ENCODE data around the gene CIZ1. TPM values are rescaled to one million over a fixed set of nuclear protein-coding genes. Genes with fewer than 3 reads are reported as not detected.

The CIZ1 gene
- total RNA-seq, 1 experiment from 2014 or later = 111 TPM

DNA sequence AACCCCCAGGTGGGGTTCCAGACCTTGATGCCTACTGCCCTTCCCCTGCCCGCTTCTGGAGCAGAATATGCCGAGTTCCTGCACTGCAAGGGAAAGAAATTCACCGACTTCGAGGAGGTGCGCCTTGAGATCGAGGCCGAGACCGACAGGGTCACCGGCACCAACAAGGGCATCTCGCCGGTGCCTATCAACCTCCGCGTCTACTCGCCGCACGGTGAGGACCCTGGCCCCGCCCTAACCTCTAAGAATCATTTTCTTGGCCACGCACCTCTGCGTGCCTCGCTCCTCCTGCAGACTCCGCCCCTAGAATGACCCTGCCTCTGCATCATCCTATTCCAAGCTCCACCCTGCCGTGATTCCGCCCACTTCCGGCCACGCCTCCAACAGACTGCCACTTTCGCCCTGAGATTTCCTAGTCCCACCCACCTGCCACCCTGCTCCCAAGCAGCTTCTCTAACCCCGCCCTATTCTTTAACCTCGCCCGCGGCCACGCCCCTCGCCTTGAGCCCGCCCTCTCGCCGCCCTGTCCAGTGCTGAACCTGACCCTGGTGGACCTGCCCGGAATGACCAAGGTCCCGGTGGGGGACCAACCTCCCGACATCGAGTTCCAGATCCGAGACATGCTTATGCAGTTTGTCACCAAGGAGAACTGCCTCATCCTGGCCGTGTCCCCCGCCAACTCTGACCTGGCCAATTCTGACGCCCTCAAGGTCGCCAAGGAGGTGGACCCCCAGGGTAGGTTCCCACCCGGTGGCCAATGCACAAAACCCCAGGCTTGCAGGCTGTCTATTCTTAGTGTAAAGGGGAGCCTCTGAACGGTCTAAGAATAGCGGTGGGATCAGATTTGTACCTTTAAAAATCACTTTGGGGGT lies 27.4 kb upstream of the CIZ1 start:
- no peaks in the 10 kb centered on the region for H3K9me3 ChIP-seq (ENCODE audit: control insufficient read depth, insufficient read depth, low read depth, low read length)
- H3K4me1 ChIP-seq (ENCODE audit: control insufficient read depth, insufficient read depth, low read length) = no peaks in the 10 kb centered on the region; the same call in 1 of the 2 replicates
- DNase-seq (ENCODE audit: low read depth, low spot score) = peak; percentile 59
- no TSS peak for BruUV-seq (replicated peaks)
- no peak overlapping the region for H3K27ac ChIP-seq (ENCODE audit: low read length)
- ChIA-PET CTCF (no interaction called here), POLR2A (no interaction called here)
- peak; percentile 90 for ATAC-seq
- no peaks in the 10 kb centered on the region for H3K27me3 ChIP-seq (ENCODE audit: control insufficient read depth, insufficient read depth, low read length)
- TF ChIP-seq, protein P1, sequence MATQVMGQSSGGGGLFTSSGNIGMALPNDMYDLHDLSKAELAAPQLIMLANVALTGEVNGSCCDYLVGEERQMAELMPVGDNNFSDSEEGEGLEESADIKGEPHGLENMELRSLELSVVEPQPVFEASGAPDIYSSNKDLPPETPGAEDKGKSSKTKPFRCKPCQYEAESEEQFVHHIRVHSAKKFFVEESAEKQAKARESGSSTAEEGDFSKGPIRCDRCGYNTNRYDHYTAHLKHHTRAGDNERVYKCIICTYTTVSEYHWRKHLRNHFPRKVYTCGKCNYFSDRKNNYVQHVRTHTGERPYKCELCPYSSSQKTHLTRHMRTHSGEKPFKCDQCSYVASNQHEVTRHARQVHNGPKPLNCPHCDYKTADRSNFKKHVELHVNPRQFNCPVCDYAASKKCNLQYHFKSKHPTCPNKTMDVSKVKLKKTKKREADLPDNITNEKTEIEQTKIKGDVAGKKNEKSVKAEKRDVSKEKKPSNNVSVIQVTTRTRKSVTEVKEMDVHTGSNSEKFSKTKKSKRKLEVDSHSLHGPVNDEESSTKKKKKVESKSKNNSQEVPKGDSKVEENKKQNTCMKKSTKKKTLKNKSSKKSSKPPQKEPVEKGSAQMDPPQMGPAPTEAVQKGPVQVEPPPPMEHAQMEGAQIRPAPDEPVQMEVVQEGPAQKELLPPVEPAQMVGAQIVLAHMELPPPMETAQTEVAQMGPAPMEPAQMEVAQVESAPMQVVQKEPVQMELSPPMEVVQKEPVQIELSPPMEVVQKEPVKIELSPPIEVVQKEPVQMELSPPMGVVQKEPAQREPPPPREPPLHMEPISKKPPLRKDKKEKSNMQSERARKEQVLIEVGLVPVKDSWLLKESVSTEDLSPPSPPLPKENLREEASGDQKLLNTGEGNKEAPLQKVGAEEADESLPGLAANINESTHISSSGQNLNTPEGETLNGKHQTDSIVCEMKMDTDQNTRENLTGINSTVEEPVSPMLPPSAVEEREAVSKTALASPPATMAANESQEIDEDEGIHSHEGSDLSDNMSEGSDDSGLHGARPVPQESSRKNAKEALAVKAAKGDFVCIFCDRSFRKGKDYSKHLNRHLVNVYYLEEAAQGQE (IDR thresholded peaks at IDR 0.05; ENCODE audit: insufficient read depth in 1 of 2, low read depth in 2 of 2, low read length in 1 of 2) = peak; percentile 84 to 89
- TF ChIP-seq POLR2AphosphoS5 (IDR thresholded peaks at IDR 0.05; ENCODE audit: low read depth, low read length) = no peak
- no peak for TF ChIP-seq SIN3A (IDR thresholded peaks at IDR 0.05; ENCODE audit: borderline replicate concordance, insufficient read depth, low read depth, low read length)
- intact Hi-C loops (cut with micrococcal nuclease; ENCODE audit: unreplicated experiment) (no loop called here), in situ Hi-C loops (cut with HindIII; ENCODE audit: low pct_unique_long_range_greater_than_20kb, low sequenced_read_pairs) (no loop called here)
- H3K36me3 ChIP-seq (ENCODE audit: control insufficient read depth, insufficient read depth, low read length) = no peaks in the 10 kb centered on the region
- H3K4me3 ChIP-seq (ENCODE audit: low read depth in 2 of 2, low read length in 2 of 2) = peak overlapping the region; percentile 27 to 48

DNA sequence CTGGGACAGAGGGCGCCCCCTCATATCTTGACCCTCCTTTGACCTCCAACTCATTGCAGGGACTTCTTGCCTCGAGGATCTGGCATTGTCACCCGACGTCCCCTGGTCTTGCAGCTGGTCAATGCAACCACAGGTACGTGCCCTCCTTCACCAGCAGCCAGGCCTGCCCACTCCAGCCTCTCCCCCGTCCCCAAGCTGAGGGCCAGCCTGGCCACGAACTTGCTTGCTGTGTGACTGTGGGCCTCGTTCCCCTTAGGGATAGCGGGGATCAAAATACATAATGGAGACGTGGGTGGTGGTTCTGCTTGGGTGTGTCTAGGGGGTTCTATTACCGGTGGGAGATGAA lies 26.8 kb upstream of the CIZ1 start:
- BruUV-seq (replicated peaks) = no TSS peak
- peak overlapping the region; percentile 27 to 48 for H3K4me3 ChIP-seq (ENCODE audit: low read depth in 2 of 2, low read length in 2 of 2)
- no peaks in the 10 kb centered on the region for H3K9me3 ChIP-seq (ENCODE audit: control insufficient read depth, insufficient read depth, low read depth, low read length)
- POLR2A ChIA-PET = no interaction called here
- no peaks in the 10 kb centered on the region for H3K27me3 ChIP-seq (ENCODE audit: control insufficient read depth, insufficient read depth, low read length)
- no peaks in the 10 kb centered on the region for H3K36me3 ChIP-seq (ENCODE audit: control insufficient read depth, insufficient read depth, low read length)
- no peak for TF ChIP-seq SIN3A (IDR thresholded peaks at IDR 0.05; ENCODE audit: borderline replicate concordance, insufficient read depth, low read depth, low read length)
- TF ChIP-seq POLR2AphosphoS5 (IDR thresholded peaks at IDR 0.05; ENCODE audit: low read depth, low read length) = no peak
- TF ChIP-seq, protein P1 (IDR thresholded peaks at IDR 0.05; ENCODE audit: insufficient read depth in 1 of 2, low read depth in 2 of 2, low read length in 1 of 2) = no peak
- TF ChIP-seq TCF7L2 (IDR thresholded peaks at IDR 0.05; ENCODE audit: low read depth, low read length) = no peak
- no peak for TF ChIP-seq CTCF (IDR thresholded peaks at IDR 0.05)
- no peak for DNase-seq (ENCODE audit: low read depth, low spot score)
- no peak overlapping the region for H3K27ac ChIP-seq (ENCODE audit: low read length)
- no peak for ATAC-seq
- intact Hi-C loops (cut with micrococcal nuclease; ENCODE audit: unreplicated experiment) (no loop called here), in situ Hi-C loops (cut with HindIII; ENCODE audit: low pct_unique_long_range_greater_than_20kb, low sequenced_read_pairs) (no loop called here)
- no peaks in the 10 kb centered on the region; the same call in 1 of the 2 replicates for H3K4me1 ChIP-seq (ENCODE audit: control insufficient read depth, insufficient read depth, low read length)
- CTCF ChIA-PET = no interaction called here
